ENCODE data around the gene RUNX2. TPM values are rescaled to one million over a fixed set of nuclear protein-coding genes. Genes with fewer than 3 reads are reported as not detected.

The RUNX2 gene
- total and polyA plus RNA-seq, 2 donors from 2014 or later: 2.3 to 4.7 TPM

DNA sequence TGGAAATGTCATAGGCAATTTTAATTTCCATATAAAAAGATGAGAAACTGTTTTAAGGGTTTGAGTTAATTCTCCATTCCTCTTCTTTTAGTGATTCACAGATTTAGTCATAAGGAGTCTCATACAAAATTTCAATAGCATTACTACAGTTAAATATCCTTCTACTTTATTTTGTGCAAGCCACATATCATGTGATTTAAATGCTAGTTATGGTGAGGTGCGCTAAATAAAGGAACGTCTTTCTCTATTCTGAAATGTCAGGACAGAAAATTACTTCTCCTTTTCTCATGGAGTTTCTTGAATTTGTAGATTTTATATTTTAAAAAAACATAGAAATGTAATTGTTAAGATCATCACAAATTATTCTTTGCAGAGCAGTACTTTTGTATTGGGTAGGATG is 99.6 kb downstream of the RUNX2 start:
- peaks cover 0 to 4% (median 0%) of the 10 kb centered on the region in 3 donors for H3K4me1 ChIP-seq (ENCODE audit: control insufficient read depth in 2 of 3, insufficient read depth in 2 of 3, low read depth in 1 of 3, low read length in 3 of 3)
- no peaks in the 10 kb centered on the region for H3K9me3 ChIP-seq (ENCODE audit: control insufficient read depth in 2 of 3, insufficient read depth in 1 of 3, low read length in 3 of 3)
- no peak overlapping the region for H3K27ac ChIP-seq (ENCODE audit: low read depth in 2 of 2, low read length in 2 of 2)
- H3K36me3 ChIP-seq (ENCODE audit: control insufficient read depth in 2 of 3, insufficient read depth in 3 of 3, low read length in 3 of 3): no peaks in the 10 kb centered on the region
- intact Hi-C loops (cut with DNase I): no loop called here
- TF ChIP-seq, protein P1, sequence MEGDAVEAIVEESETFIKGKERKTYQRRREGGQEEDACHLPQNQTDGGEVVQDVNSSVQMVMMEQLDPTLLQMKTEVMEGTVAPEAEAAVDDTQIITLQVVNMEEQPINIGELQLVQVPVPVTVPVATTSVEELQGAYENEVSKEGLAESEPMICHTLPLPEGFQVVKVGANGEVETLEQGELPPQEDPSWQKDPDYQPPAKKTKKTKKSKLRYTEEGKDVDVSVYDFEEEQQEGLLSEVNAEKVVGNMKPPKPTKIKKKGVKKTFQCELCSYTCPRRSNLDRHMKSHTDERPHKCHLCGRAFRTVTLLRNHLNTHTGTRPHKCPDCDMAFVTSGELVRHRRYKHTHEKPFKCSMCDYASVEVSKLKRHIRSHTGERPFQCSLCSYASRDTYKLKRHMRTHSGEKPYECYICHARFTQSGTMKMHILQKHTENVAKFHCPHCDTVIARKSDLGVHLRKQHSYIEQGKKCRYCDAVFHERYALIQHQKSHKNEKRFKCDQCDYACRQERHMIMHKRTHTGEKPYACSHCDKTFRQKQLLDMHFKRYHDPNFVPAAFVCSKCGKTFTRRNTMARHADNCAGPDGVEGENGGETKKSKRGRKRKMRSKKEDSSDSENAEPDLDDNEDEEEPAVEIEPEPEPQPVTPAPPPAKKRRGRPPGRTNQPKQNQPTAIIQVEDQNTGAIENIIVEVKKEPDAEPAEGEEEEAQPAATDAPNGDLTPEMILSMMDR (IDR thresholded peaks at IDR 0.05; ENCODE audit: borderline replicate concordance, extremely low read depth, insufficient read depth): no peak
- DNase-seq (no peak), FAIRE-seq (no peak)
- H3K4me3 ChIP-seq (ENCODE audit: low read length in 3 of 3): no peak overlapping the region
- peaks cover 4% of the 10 kb centered on the region for H3K27me3 ChIP-seq (ENCODE audit: control insufficient read depth, insufficient read depth, low read length)
- no peak overlapping the region for H3K9ac ChIP-seq (ENCODE audit: low read length in 3 of 3)

DNA sequence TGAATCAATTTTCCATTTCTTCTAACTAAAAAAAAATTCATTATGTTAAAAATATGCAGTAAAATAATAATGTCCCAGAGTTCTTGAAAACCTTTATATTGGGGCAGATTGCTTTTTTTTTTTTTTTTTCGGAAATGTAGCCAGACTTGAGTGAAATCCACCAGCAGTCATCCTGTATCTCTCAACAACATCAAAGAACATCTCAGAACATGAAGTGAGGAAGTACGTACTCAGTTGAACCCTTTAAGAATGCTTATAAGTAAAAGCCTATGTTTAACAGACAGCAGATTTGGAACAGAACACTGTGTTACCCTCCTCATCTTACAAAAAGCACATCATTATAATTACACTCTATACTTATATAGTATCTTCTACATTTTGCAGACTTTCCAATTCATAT is 100.6 kb downstream of the RUNX2 start:
- DNase-seq: no peak

DNA sequence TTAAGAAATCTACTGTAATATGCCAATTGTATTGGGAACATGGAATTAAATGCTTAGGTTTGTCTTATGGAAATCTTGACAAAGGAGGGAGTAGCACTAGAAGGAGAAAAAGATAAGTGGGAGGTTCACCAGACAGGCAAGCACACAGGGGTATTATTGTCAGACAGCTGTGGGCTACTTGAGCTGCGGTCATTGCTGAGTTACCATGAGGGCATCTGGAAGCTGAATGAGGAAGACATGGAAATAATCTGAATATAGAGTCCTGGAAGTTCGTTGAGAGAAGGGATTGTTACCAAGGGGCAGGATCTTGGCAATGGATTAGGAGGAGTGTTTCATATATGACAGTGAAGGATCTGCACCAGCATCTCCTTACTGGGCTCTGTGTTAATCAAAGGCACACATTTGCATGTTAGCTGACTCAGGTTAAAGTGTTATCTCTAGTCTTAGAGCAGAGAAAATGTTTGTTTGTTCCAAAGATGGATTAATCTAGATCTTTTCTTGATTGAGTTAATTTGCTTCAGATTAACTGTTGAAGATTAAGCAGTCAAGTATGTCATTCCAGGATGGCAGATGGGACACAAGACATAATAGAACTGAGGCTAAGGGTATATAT is 102.6 kb downstream of the RUNX2 start:
- DNase-seq (no peak), FAIRE-seq (no peak)
- Histone ChIP-seq H3K9ac (ENCODE audit: low read length in 3 of 3) (no peak overlapping the region), H3K27ac (ENCODE audit: low read depth in 2 of 2, low read length in 2 of 2) (no peak overlapping the region), H3K4me1 (ENCODE audit: control insufficient read depth in 2 of 3, insufficient read depth in 2 of 3, low read depth in 1 of 3, low read length in 3 of 3) (no peaks in the 10 kb centered on the region), H3K36me3 (ENCODE audit: control insufficient read depth in 2 of 3, insufficient read depth in 3 of 3, low read length in 3 of 3) (no peaks in the 10 kb centered on the region), H3K27me3 (ENCODE audit: control insufficient read depth, insufficient read depth, low read length) (no peaks in the 10 kb centered on the region), H3K9me3 (ENCODE audit: control insufficient read depth in 2 of 3, insufficient read depth in 1 of 3, low read length in 3 of 3) (no peaks in the 10 kb centered on the region), H3K4me3 (ENCODE audit: low read length in 3 of 3) (no peak overlapping the region)
- intact Hi-C loops (cut with DNase I): no loop called here
- TF ChIP-seq, protein P1 (IDR thresholded peaks at IDR 0.05; ENCODE audit: borderline replicate concordance, extremely low read depth, insufficient read depth): no peak

More for the DNA sequence above, 100.6 kb downstream of the RUNX2 start:
- no peak for FAIRE-seq
- H3K4me1 ChIP-seq (ENCODE audit: control insufficient read depth in 2 of 3, insufficient read depth in 2 of 3, low read depth in 1 of 3, low read length in 3 of 3): no peaks in the 10 kb centered on the region
- no peak overlapping the region for H3K9ac ChIP-seq (ENCODE audit: low read length in 3 of 3)
- intact Hi-C loops (cut with DNase I): no loop called here
- peaks cover 2% of the 10 kb centered on the region for H3K27me3 ChIP-seq (ENCODE audit: control insufficient read depth, insufficient read depth, low read length)
- H3K9me3 ChIP-seq (ENCODE audit: control insufficient read depth in 2 of 3, insufficient read depth in 1 of 3, low read length in 3 of 3): no peaks in the 10 kb centered on the region
- TF ChIP-seq, protein P1 (IDR thresholded peaks at IDR 0.05; ENCODE audit: borderline replicate concordance, extremely low read depth, insufficient read depth): no peak
- H3K27ac ChIP-seq (ENCODE audit: low read depth in 2 of 2, low read length in 2 of 2): no peak overlapping the region
- H3K4me3 ChIP-seq (ENCODE audit: low read length in 3 of 3): no peak overlapping the region
- H3K36me3 ChIP-seq (ENCODE audit: control insufficient read depth in 2 of 3, insufficient read depth in 3 of 3, low read length in 3 of 3): no peaks in the 10 kb centered on the region
